Measurements from ENCODE around the gene OSGIN1.

GRCh38 chr16:84005391-84005790, 52.4 kb downstream of the OSGIN1 start:
- TF ChIP-seq CTCF (IDR thresholded peaks at IDR 0.05; ENCODE audit: low read depth, low read length): no peak
- no peak for TF ChIP-seq EZH2phosphoT487 (IDR thresholded peaks at IDR 0.05; ENCODE audit: low read depth)
